ENCODE measurements around the gene PEX16. TPM values are rescaled to one million over a fixed set of nuclear protein-coding genes. Genes with fewer than 3 reads are reported as not detected.
A peak's percentile ranks its signal among the peaks of the same experiment; 100 is the strongest.

PEX16 gene
- polyA plus RNA-seq, 3 donors, result 21.5 to 26.0 (median 24.0) TPM

- no peak for DNase-seq
These were observed 16.3 kb upstream of the PEX16 start for GRCh38 chr11:45933846-45934579.

DNA sequence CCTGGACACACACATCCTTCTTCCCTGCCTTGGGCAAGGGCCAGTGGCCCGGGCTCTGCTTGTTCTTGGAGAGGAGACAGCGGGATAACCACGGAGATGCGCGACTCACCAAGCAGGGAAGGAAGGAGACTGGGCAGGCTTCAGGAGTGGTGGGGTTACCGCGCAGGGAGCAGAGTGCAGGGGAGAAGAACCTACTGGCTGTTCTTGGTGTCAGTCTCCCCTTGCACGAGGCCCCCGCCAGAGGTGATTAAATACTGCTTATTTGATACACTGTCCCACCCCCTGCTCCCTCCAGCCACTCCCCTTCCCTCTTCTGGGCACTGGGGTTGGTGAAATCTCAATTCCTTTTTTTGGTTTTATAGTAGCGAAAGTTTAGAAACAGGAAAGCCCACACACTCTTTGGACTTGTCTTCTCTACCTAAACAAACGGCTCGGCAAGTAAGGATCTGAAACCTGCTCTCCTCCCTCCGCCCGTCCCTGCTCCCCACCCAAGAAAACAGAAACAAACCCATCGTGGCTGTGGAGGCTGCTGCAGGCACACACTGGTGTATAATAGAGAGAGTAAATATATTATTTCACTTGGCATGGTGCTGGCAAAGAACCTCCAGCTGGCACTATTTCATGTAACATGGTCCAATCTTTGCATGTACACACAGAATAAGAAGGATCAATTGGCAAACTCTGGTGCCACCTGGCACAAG is 15.6 kb upstream of the PEX16 start:
- no peak for DNase-seq

DNA sequence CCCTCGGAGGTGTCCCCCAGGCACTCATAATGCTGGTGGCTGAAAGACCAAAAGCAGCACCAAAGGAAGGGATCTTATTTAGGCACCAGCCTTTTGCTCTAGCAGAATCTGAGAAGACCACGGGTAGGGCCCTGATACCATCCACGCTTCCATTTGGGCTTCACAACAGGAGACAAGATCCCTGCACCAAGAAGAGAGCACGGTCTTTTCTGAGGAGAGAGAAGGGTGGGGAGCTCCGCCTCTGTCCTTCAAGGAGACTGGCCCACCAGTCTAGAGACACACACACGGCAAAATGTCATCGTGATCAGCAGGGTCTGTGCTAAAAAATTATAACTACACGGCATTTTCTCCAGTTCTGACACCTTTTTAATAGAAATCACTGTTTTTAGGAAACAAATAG is 14.5 kb upstream of the PEX16 start:
- no peak for DNase-seq

DNA sequence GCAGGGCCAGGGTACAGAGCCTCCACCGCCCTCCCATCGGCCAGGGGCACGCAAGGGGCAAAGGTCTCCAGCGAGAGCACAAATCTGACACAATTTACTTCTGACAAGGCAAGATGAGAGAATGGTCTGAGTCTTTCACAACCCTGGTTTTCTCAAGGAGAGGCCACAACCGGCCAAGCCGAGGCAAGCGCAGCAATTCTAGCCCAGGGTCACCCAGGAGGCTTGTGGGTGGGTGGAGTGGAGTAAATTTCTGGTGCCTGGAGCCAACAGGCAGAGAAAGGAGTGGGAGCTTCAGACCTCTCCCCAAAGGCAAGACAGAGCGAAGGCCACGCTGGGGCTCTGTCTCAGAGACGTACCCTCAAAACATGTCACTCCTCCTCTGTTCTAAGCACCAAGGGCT is 14.1 kb upstream of the PEX16 start:
- DNase-seq, result no peak

GRCh38 chr11:45930951-45931570 is 13.4 kb upstream of the PEX16 start:
- DNase-seq, result no peak

GRCh38 chr11:45930031-45930794 is 12.5 kb upstream of the PEX16 start:
- no peak for DNase-seq

- DNase-seq, result no peak
These were observed 11.9 kb upstream of the PEX16 start for GRCh38 chr11:45929486-45930030.

DNA sequence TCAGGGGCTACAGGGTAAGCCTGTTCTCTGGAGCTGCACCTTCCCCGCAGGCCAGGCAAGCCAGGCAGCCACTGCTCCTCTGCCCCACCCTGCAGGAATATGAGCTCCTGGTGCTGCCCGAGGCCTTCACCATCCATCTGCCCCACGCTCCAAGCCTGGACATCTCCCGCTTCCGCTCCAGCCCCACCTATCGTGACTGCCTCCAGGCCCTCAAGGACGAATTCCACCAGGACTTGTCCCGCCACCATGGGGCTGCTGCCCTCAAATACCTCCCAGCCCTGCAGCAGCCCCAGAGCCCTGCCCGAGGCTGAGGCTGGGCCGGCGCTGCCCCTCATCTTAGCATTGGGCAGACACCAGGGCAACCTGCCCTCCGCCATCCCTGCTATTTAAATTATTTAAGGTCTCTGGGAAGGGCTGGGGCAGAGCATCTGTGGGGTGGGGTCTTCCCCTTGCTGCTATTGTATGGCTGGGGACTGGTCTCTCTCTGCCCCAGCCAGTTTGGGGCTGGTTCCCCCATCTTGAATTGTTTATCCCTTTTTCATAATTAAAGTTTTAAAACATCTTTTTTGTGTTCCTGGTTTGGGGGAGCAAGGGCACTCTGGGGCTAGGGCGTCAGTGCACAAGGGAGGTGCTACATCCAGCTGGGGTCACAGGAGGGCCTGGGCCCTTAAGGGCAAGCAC is 11.0 kb upstream of the PEX16 start:
- no peak for DNase-seq

DNA sequence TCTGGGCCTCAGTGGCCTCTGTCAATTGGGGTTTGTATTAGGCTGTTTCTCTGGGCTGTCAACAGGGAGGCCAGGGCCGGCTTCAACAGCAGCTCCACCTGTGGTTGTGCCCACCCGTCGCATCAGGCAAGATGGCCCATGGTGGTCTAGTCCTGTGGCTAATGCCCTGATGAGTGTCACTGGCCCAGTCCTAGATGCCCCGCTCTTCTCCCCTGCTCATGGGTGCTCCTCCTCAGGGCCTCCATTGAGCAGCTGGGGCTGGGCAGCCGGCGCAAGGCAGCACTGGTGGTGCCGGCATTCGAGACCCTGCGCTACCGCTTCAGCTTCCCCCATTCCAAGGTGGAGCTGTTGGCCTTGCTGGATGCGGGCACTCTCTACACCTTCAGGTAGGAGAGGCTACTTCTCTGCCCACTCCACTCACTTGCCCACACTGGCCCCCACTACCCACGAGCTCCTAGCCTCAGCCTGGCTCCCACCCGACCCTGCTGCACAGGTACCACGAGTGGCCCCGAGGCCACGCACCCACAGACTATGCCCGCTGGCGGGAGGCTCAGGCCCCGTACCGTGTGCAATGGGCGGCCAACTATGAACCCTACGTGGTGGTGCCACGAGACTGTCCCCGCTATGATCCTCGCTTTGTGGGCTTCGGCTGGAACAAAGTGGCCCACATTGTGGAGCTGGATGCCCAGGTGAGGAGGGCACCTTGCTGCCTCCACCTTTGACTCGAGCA is 10.2 kb upstream of the PEX16 start:
- no peak for DNase-seq

GRCh38 chr11:45927332-45927683 is 9.6 kb upstream of the PEX16 start:
- no peak for DNase-seq

DNA sequence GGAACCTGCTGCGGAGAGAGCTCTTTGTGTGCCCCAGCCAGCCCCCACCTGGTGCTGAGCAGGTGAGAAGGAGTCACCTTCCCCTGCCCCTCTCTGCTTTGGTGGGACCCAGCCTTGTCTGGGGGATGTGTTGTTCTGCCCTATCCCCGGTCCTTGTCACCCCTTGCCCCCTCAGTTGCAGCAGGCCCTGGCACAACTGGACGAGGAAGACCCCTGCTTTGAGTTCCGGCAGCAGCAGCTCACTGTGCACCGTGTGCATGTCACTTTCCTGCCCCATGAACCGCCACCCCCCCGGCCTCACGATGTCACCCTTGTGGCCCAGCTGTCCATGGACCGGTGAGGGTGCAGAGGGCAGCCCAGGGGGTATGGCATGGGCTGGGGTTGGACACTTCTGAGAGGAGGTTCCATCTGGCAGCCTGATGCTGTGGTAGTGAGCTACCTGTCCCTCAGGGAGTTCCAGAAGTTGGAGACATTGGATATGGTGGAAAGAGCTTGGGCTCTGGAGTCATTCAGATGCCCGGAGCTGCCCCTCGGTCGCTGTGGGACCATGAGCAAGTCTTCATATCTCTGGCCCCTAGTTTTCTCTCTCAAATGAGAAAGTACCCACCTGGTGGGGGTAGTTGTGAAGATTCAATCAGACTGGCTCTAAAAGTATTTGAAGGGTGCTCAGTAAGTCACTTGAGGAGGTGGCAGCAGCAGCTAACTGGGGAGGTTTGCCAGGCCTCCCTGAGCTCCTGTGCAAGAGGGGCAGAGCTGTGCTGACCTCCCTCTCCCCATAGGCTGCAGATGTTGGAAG is 9.1 kb upstream of the PEX16 start:
- DNase-seq, result no peak

DNA sequence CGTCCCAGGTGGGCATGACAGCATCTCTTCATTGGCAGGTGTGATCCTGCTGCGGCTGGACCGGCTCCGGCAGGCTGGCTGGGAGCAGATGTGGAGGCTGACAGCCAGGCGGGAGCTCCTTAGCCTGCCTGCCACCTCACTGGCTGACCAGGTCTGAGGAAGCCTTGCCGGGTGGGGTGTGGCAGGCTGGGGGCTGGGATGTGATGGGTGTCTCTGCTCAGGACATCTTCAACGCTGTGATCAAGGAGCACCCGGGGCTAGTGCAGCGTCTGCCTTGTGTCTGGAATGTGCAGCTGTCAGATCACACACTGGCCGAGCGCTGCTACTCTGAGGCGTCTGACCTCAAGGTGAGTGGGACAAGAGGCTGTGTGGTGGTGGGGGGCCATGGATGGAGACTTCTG is 8.3 kb upstream of the PEX16 start:
- DNase-seq, result no peak

DNA sequence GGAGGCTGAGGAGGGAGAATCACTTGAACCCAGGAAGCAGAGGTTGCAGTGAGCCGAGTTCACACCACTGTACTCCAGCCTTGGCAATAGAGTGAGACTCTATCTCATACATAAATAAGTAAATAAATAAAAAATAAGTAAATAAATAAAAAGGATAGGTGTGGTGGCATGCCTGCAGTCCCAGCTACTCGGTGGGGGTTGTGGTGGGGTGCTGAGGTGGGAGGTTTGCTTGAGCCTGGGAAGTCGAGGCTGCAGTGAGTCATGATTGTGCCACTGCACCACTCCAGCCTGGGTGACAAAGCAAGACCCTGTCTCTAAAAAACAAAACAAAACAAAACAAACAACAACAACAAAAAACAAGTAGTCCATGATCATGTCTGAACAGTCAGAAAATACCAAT is 7.9 kb upstream of the PEX16 start:
- no peak for DNase-seq

DNA sequence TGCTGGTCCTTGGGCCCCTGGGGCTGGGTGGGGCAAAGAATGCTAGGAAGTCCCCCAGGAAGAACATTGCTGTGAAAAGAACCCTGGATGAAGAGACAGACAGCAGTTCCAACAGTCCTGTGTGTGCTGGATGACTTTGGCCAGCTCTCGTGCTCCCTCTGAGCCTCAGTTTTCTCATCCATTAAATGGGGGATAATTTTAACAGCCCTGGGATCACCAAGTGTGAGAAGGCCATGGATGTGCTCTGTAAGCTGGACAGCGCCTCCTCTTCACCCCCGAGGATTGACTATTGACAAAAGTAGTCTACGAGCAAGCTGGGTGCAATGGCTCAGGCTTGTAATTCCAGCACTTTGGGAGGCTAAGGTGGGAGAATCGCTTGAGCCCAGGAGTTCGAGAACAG is 7.2 kb upstream of the PEX16 start:
- DNase-seq, result no peak

GRCh38 chr11:45924036-45924915 is 6.6 kb upstream of the PEX16 start:
- DNase-seq, result no peak

- DNase-seq, result peak; percentile 46
These were observed 4.9 kb upstream of the PEX16 start, which contains the start of gene LARGE2 for GRCh38 chr11:45922425-45923082. TSS of gene LARGE2 (plus strand) at chr11:45922656. CDS start at chr11:45922883, 227 bp downstream.

- peak; percentile 61 for DNase-seq
These were observed 4.1 kb upstream of the PEX16 start for GRCh38 chr11:45921561-45922424.

All from renal pelvis (tissue), 4 donors.